C4-2B (cell line): ENCODE measurements around the gene OSBPL8.
"Not testable (repeated sequence)": the region's sequence is repeated elsewhere in the genome, so short reads cannot be mapped to it uniquely, and the experiment has no call there.

Source experiments
- CTCF ChIP-seq: fragments of 450-650 bp; conservative IDR thresholded peaks from 2 replicates; pipeline ENCODE4 v1.5.1; 2017; ENCODE audit warnings: mild to moderate bottlenecking
- ZFX ChIP-seq: fragments of 450-650 bp; IDR thresholded peaks from 2 replicates; pipeline ENCODE4 v1.6.1; 2017

GRCh38 chr12:76511116-76511716, 48.4 kb downstream of the OSBPL8 start:
- TF ChIP-seq CTCF, ZFX: not testable (repeated sequence)
